Esophagus squamous epithelium (tissue), 4 donors: ENCODE data around the gene KCNQ1.

Experiments used
- POLR2A ChIP-seq, 4 donors: fragments of 450-650 bp; IDR thresholded peaks; one replicate each; pipeline ENCODE4 v1.6.1; 2017; ENCODE audit warnings: antibody characterized with exemption in 4 of 4, mild to moderate bottlenecking in 4 of 4, moderate library complexity in 3 of 4
- TF ChIP-seq, protein P1 (sequence below), 6 experiments: fragments of 450-650 bp in 4 of 6; fragments of 200-600 bp in 2 of 6; sonication (generic) in 2 of 6; IDR thresholded peaks; one replicate each; pipeline ENCODE4 v1.5.1; 2016 to 2019; ENCODE audit warnings: antibody characterized with exemption in 6 of 6, mild to moderate bottlenecking in 4 of 6, moderate library complexity in 4 of 6

DNA sequence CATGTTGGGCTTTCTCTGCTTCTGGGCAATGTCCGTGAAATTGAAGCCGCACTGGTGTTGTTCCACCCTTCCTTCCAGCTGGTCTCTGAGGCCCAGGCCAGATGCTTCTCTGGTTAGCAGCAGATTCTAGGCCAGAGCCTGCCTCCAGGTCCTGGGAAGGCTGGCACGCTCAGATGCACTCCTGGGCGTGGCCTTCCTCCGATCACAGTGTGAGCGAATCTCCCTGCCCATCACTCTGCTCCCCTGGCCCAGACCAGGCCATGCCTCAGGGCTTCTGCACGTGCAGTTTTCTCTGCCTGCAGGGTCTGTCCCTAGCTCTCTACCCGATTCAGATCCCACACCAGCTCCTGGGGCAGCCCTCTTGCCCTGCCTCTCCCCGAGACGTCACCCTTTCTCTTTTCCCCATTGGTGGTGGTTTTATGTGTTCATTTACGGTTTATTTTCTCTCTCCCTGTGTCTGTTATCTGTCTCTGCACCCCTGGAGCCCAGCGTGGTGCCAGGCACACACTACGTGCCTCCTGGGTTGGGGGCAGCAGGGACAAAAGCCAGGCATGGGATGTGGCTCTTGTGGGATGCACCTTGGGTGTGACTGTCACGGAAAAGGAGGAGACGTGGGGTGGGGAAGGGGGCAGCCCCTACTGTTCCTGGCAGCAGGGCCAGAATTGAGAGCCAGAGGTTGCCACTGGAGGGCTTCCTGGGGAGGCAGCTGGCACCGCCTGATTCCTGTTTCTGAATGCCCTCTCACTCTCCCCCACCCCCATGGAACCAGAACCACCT is 66.0 kb downstream of the KCNQ1 start:
- no peak for TF ChIP-seq POLR2A (IDR thresholded peaks at IDR 0.05)
- TF ChIP-seq, protein P1, sequence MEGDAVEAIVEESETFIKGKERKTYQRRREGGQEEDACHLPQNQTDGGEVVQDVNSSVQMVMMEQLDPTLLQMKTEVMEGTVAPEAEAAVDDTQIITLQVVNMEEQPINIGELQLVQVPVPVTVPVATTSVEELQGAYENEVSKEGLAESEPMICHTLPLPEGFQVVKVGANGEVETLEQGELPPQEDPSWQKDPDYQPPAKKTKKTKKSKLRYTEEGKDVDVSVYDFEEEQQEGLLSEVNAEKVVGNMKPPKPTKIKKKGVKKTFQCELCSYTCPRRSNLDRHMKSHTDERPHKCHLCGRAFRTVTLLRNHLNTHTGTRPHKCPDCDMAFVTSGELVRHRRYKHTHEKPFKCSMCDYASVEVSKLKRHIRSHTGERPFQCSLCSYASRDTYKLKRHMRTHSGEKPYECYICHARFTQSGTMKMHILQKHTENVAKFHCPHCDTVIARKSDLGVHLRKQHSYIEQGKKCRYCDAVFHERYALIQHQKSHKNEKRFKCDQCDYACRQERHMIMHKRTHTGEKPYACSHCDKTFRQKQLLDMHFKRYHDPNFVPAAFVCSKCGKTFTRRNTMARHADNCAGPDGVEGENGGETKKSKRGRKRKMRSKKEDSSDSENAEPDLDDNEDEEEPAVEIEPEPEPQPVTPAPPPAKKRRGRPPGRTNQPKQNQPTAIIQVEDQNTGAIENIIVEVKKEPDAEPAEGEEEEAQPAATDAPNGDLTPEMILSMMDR (IDR thresholded peaks at IDR 0.05): no peak
